Smooth muscle cell (in vitro differentiated cells): ENCODE measurements around the gene UGT1A6. TPM values are rescaled to one million over a fixed set of nuclear protein-coding genes. Genes with fewer than 3 reads are reported as not detected.

Experiments used
- DNase-seq: peaks from one replicate; lab custom pipeline; 2025; ENCODE audit not compliant: unreplicated experiment; lab: John Stamatoyannopoulos, UW
- H2AFZ ChIP-seq: fragments of 200-600 bp; sonication (generic); 2 replicates; pipeline ENCODE4 v1.6.0; 2016; ENCODE audit warnings: antibody characterized with exemption, low read depth, mild to moderate bottlenecking
- H3F3A ChIP-seq: fragments of 200-600 bp; sonication (generic); 2 replicates; pipeline ENCODE4 v1.6.0; 2017; ENCODE audit warnings: antibody characterized with exemption, low read depth
- H3K27ac ChIP-seq: fragments of 200-600 bp; sonication (generic); 2 replicates; pipeline ENCODE4 v1.5.1; 2016; ENCODE audit warnings: low read depth, mild to moderate bottlenecking
- H3K27me3 ChIP-seq: fragments of 200-600 bp; sonication (generic); 2 replicates; pipeline ENCODE4 v1.6.1; 2016; ENCODE audit warnings: low read depth, mild to moderate bottlenecking
- H3K36me3 ChIP-seq: fragments of 200-600 bp; sonication (generic); 2 replicates; pipeline ENCODE4 v1.5.1; 2016; ENCODE audit warnings: low read depth
- H3K4me1 ChIP-seq: fragments of 200-600 bp; sonication (generic); 2 replicates; pipeline ENCODE4 v1.5.1; 2016; ENCODE audit warnings: low read depth
- H3K4me2 ChIP-seq: fragments of 200-600 bp; sonication (generic); 2 replicates; pipeline ENCODE4 v1.6.0; 2016; ENCODE audit warnings: mild to moderate bottlenecking
- H3K4me3 ChIP-seq: fragments of 200-600 bp; sonication (generic); 2 replicates; pipeline ENCODE4 v1.5.1; 2016; ENCODE audit warnings: mild to moderate bottlenecking
- H3K79me2 ChIP-seq: fragments of 200-600 bp; sonication (generic); 2 replicates; pipeline ENCODE4 v1.6.0; 2016; ENCODE audit warnings: low read depth, mild to moderate bottlenecking
- H3K9ac ChIP-seq: fragments of 200-600 bp; sonication (generic); 2 replicates; pipeline ENCODE4 v1.6.0; 2016; ENCODE audit warnings: low read depth
- H3K9me3 ChIP-seq: fragments of 200-600 bp; sonication (generic); replicated peaks from 2 replicates; pipeline ENCODE4 v1.5.1; 2016; ENCODE audit warnings: low read depth
- H4K20me1 ChIP-seq: fragments of 200-600 bp; sonication (generic); 2 replicates; pipeline ENCODE4 v1.6.0; 2016; ENCODE audit warnings: low read depth
- WGBS: methylation state at CpG from one replicate; pipeline ENCODE4 v1.1.7; 2016; ENCODE audit warnings: low lambda C conversion rate; 5-methylcytosine and 5-hydroxymethylcytosine counted together
- polyA plus RNA-seq: library from polyadenylated mRNA; unstranded; fragments of >200 nt; fragmentation: Nextera tagmentation; extraction: Ambion mirVana; gene quantifications from 2 replicates; pipeline ENCODE4 v1.2.1, GENCODE V29; 2016
- total RNA-seq: library from RNA; depleted of rRNA; stranded (reverse); fragments of >200 nt; gene quantifications from 2 replicates; pipeline ENCODE4 v1.2.3, GENCODE V29; 2014
- TF ChIP-seq, protein P1 (sequence below): fragments of 200-600 bp; sonication (generic); IDR thresholded peaks from 2 replicates; pipeline ENCODE4 v1.5.1; 2017; ENCODE audit warnings: borderline replicate concordance, mild to moderate bottlenecking, antibody characterized with exemption; ENCODE audit not compliant: insufficient read depth, poor library complexity, severe bottlenecking

The UGT1A6 gene
- total and polyA plus RNA-seq, 2 experiments from 2014 or later, result 0.63 TPM; not detected in 1

DNA sequence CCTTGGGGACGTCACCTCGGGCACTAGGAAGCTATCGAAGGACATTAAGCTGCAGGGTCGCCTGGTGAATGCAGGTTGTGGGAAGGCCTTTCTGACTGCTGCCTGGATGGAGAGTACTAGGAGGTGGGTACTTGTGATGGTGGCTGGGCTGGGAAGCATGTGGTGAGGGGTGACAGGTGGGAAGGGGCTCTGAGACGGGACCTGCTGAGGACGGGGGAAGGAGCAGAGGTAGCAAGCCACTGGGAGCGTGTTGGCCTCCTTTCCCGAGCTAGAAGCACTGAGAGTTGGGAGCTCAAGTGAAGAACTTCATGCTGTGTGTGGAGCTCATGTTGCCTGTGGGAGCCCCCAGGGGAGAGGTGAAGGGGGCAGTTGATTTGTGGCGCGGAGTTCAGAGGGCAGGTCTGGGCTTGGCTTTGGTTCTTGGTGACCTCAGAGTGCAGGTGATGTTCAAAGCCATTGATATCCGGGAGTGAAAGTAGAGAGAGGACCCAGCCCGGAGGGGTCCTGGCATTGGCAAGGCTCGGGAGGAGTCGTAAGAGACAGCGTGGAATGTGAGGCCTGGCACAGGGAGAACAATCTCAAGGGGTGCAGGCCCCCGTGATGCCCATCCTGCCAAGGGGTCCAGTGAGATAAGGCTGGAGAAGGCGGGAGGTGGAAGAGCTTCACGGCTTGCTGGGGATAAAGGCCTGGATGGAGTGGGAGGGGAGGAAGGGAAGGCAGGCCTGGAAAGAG lies 98.6 kb downstream of the UGT1A6 start:
- Histone ChIP-seq H3K79me2 (no peaks in the 10 kb centered on the region), H3K4me2 (no peak overlapping the region), H3K4me3 (no peak overlapping the region), H4K20me1 (no peaks in the 10 kb centered on the region), H3K9ac (no peak overlapping the region), H2AFZ (no peak overlapping the region), H3K9me3 (no peaks in the 10 kb centered on the region), H3K36me3 (no peaks in the 10 kb centered on the region), H3F3A (no peaks in the 10 kb centered on the region), H3K27ac (no peak overlapping the region), H3K4me1 (no peaks in the 10 kb centered on the region), H3K27me3 (no peaks in the 10 kb centered on the region)
- 92% methylated on average over 18 of the region's 18 CpGs for WGBS
- DNase-seq, result no peak
- TF ChIP-seq, protein P1, sequence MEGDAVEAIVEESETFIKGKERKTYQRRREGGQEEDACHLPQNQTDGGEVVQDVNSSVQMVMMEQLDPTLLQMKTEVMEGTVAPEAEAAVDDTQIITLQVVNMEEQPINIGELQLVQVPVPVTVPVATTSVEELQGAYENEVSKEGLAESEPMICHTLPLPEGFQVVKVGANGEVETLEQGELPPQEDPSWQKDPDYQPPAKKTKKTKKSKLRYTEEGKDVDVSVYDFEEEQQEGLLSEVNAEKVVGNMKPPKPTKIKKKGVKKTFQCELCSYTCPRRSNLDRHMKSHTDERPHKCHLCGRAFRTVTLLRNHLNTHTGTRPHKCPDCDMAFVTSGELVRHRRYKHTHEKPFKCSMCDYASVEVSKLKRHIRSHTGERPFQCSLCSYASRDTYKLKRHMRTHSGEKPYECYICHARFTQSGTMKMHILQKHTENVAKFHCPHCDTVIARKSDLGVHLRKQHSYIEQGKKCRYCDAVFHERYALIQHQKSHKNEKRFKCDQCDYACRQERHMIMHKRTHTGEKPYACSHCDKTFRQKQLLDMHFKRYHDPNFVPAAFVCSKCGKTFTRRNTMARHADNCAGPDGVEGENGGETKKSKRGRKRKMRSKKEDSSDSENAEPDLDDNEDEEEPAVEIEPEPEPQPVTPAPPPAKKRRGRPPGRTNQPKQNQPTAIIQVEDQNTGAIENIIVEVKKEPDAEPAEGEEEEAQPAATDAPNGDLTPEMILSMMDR, result no peak

DNA sequence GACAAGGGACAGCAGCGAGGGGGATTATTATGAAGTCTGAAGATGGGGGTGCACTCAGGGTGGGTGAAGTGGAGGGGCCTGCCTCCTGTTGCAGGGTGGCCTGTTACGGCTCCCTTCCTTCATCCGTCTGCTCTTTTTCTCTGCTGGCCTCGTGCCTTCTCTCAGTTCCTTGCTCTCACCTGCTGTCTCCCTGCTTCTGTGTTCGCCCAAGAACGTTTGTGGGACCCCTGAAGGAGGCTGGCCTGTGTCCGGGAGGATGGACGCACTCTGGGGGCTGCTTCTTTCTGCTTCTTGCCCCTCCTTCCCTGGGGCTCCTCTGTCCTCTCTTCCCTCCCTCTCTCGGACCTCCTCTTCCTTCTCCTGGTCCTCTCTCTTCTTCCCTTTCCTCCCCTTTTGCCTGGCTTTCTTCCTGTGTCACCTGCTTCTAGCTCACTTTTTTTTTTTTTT lies 99.2 kb downstream of the UGT1A6 start:
- 90% methylated on average over 9 of the region's 9 CpGs for WGBS
- DNase-seq, result no peak
- no peaks in the 10 kb centered on the region for H3K79me2 ChIP-seq
- H3K9ac ChIP-seq, result no peak overlapping the region
- no peak overlapping the region for H2AFZ ChIP-seq
- no peak overlapping the region for H3K4me2 ChIP-seq
- TF ChIP-seq, protein P1, result no peak
- no peaks in the 10 kb centered on the region for H3F3A ChIP-seq
- H3K4me3 ChIP-seq, result no peak overlapping the region
- no peaks in the 10 kb centered on the region for H3K4me1 ChIP-seq
- H3K27me3 ChIP-seq, result no peaks in the 10 kb centered on the region
- H3K27ac ChIP-seq, result no peak overlapping the region
- H3K36me3 ChIP-seq, result no peaks in the 10 kb centered on the region
- no peaks in the 10 kb centered on the region for H4K20me1 ChIP-seq
- H3K9me3 ChIP-seq, result no peaks in the 10 kb centered on the region

DNA sequence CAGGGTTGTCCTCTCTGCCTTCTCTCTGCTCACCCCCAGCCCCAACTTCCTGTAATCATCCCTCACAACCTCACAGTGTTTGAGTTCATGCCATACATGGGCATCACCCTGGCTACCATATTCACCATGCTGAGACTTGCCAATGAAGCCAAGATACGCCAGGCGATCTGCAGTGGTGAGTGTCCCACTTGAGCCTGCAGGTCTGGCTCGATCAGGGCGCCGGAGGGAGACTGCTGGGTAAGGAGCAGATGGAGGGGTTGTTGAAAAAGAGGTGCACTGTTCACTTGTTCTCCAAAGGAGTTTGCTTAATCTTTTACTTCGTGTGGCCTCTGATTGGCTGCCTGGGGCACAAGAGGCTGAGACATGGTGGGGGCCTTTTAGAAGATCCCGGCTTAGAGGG lies 100.0 kb downstream of the UGT1A6 start:
- no peaks in the 10 kb centered on the region for H3K9me3 ChIP-seq
- no peaks in the 10 kb centered on the region for H3K4me1 ChIP-seq
- H3K27me3 ChIP-seq, result no peaks in the 10 kb centered on the region
- H3K4me3 ChIP-seq, result no peak overlapping the region
- no peak overlapping the region for H3K9ac ChIP-seq
- no peaks in the 10 kb centered on the region for H4K20me1 ChIP-seq
- no peak overlapping the region for H3K4me2 ChIP-seq
- H3K36me3 ChIP-seq, result no peaks in the 10 kb centered on the region
- 94% methylated on average over 7 of the region's 7 CpGs for WGBS
- no peaks in the 10 kb centered on the region for H3F3A ChIP-seq
- no peak overlapping the region for H2AFZ ChIP-seq
- DNase-seq, result no peak
- TF ChIP-seq, protein P1, result no peak
- no peaks in the 10 kb centered on the region for H3K79me2 ChIP-seq
- H3K27ac ChIP-seq, result no peak overlapping the region
